A549 (cell line): ENCODE measurements around the gene STRN4. TPM values are rescaled to one million over a fixed set of nuclear protein-coding genes. Genes with fewer than 3 reads are reported as not detected.
A peak's percentile ranks its signal among the peaks of the same experiment; 100 is the strongest.

ENCODE experiments used
- ATAC-seq, 2 experiments: fragments of 200-7000 bp in 1 of 2; fragments of >200 bp in 1 of 2; cut with Nextera tagmentation in 1 of 2; cut with Tn5 transposase in 1 of 2; 3 replicates each; pipeline versions ENCODE4 v1.8.0 to v1.9.1; 2018 to 2020; ENCODE audit warnings: mild to moderate bottlenecking in 1 of 2, moderate library complexity in 1 of 2
- CTCF ChIA-PET: fragments of 300-600 bp; sonication (Branson Sonifier 250); formaldehyde crosslinking; extraction: SDS; loops from one replicate; lab custom pipeline; 2021; ENCODE audit warnings: antibody characterized with exemption, inconsistent platforms; lab: Yijun Ruan, JAX
- POLR2A ChIA-PET: fragments of 350-600 bp; formaldehyde crosslinking; extraction: SDS; loops from one replicate; lab custom pipeline; 2021; ENCODE audit warnings: antibody characterized with exemption, inconsistent platforms; lab: Yijun Ruan, JAX
- DNase-seq, 2 experiments: peaks; one replicate each; pipeline versions ENCODE4 v3.0.0 to v3.0.0-alpha.2; 2011 to 2016; ENCODE audit warnings: low read depth in 1 of 2, low spot score in 1 of 2
- FAIRE-seq: peaks from 2 replicates; lab custom pipeline; 2011; peaks lifted over from hg19 to GRCh38; lab: Jason Lieb, UNC
- H3K27ac ChIP-seq, 2 experiments: fragments of >200 bp; sonication (Bioruptor Twin); formaldehyde crosslinking; 3 replicates each; pipeline ENCODE4 v1.5.1; 2016 to 2017
- H3K4me1 ChIP-seq: fragments of >200 bp; sonication (Bioruptor Twin); formaldehyde crosslinking; 3 replicates; pipeline ENCODE4 v1.6.1; 2016
- H3K4me2 ChIP-seq: fragments of >200 bp; sonication (Bioruptor Twin); formaldehyde crosslinking; 3 replicates; pipeline ENCODE4 v1.6.1; 2016
- H3K4me3 ChIP-seq: fragments of >200 bp; sonication (Bioruptor Twin); formaldehyde crosslinking; 3 replicates; pipeline ENCODE4 v1.5.1; 2016
- H3K9me3 ChIP-seq: fragments of >200 bp; sonication (Bioruptor Twin); formaldehyde crosslinking; 3 replicates; pipeline ENCODE4 v1.6.1; 2016
- ATOH8 ChIP-seq: fragments of 250-450 bp; sonication (Bioruptor Pico); IDR thresholded peaks from 2 replicates; pipeline ENCODE4 v1.5.0; 2020; ENCODE audit warnings: low read depth, mild to moderate bottlenecking, moderate library complexity
- CTCF ChIP-seq: fragments of >200 bp; sonication (Bioruptor Twin); formaldehyde crosslinking; IDR thresholded peaks from 3 replicates; pipeline ENCODE4 v1.5.1; 2016
- ELK1 ChIP-seq: fragments of 150-350 bp; IDR thresholded peaks from 2 replicates; pipeline ENCODE4 v1.6.1; 2014; ENCODE audit warnings: low read depth, mild to moderate bottlenecking, low read length
- ESRRA ChIP-seq: fragments of 150-350 bp; IDR thresholded peaks from 2 replicates; pipeline ENCODE4 v1.6.1; 2014; ENCODE audit warnings: mild to moderate bottlenecking, low read length, borderline replicate concordance
- HDAC2 ChIP-seq: fragments of 200-600 bp; sonication (generic); IDR thresholded peaks from 2 replicates; pipeline ENCODE4 v1.6.1; 2016
- HMGXB4 ChIP-seq: fragments of 250-450 bp; sonication (Bioruptor Pico); IDR thresholded peaks from 2 replicates; pipeline ENCODE4 v1.5.0; 2021; ENCODE audit warnings: mild to moderate bottlenecking, moderate library complexity, borderline replicate concordance
- HOXB5 ChIP-seq: fragments of 250-450 bp; sonication (Bioruptor Pico); IDR thresholded peaks from 2 replicates; pipeline ENCODE4 v1.5.0; 2020; ENCODE audit warnings: mild to moderate bottlenecking, moderate library complexity
- KDM1A ChIP-seq: fragments of 200-600 bp; sonication (generic); IDR thresholded peaks from 2 replicates; pipeline ENCODE4 v1.6.1; 2016; ENCODE audit warnings: low read depth, mild to moderate bottlenecking
- MAX ChIP-seq: IDR thresholded peaks from 2 replicates; pipeline ENCODE4 v1.6.1; 2012
- NR3C1 ChIP-seq: fragments of >200 bp; sonication (Bioruptor Twin); formaldehyde crosslinking; IDR thresholded peaks from 3 replicates; pipeline ENCODE4 v1.6.1; 2017
- PHF8 ChIP-seq: fragments of 200-600 bp; sonication (generic); IDR thresholded peaks from 2 replicates; pipeline ENCODE4 v1.6.1; 2016; ENCODE audit warnings: low read depth, mild to moderate bottlenecking, antibody characterized with exemption, moderate library complexity, borderline replicate concordance
- RAD21 ChIP-seq, 2 experiments: fragments of >200 bp in 1 of 2; sonication (Bioruptor Twin) in 1 of 2; formaldehyde crosslinking in 1 of 2; IDR thresholded peaks in 1 of 2; conservative IDR thresholded peaks in 1 of 2; 2 replicates in 1 of 2; 3 replicates in 1 of 2; pipeline ENCODE4 v1.6.1; 2012 to 2018; ENCODE audit warnings: inconsistent platforms in 1 of 2
- SMC3 ChIP-seq: fragments of >200 bp; sonication (Bioruptor Twin); formaldehyde crosslinking; IDR thresholded peaks from 3 replicates; pipeline ENCODE4 v1.6.1; 2018; ENCODE audit warnings: inconsistent platforms
- USF2 ChIP-seq: fragments of 450-650 bp; IDR thresholded peaks from 2 replicates; pipeline ENCODE4 v1.6.1; 2014; ENCODE audit warnings: antibody characterized with exemption
- ZFP36 ChIP-seq: fragments of 450-650 bp; IDR thresholded peaks from 2 replicates; pipeline ENCODE4 v1.6.1; 2014; ENCODE audit warnings: borderline replicate concordance; ENCODE audit not compliant: partially characterized antibody
- ZNF302 ChIP-seq: fragments of 250-450 bp; sonication (Bioruptor Pico); IDR thresholded peaks from 2 replicates; pipeline ENCODE4 v1.9.0; 2021; ENCODE audit warnings: inconsistent platforms, mild to moderate bottlenecking, moderate library complexity
- WGBS: methylation state at CpG from one replicate; pipeline ENCODE4 v1.1.6; 2017; ENCODE audit errors: missing lambda C conversion rate; 5-methylcytosine and 5-hydroxymethylcytosine counted together
- polyA plus RNA-seq, 4 experiments: library from polyadenylated mRNA; depleted of rRNA in 3 of 4; stranded (reverse); fragments of >200 nt; fragmentation: RNase III in 1 of 4; extraction: RNeasy Plus Mini Kit Qiagen cat#74134 plus additional on column Dnase treatment in 1 of 4; gene quantifications; 2 replicates in 3 of 4; 3 replicates in 1 of 4; pipeline ENCODE4 v1.2.3, GENCODE V29; 2011 to 2017

The STRN4 gene
- polyA plus RNA-seq, 2 of the 4 experiments (the other 2 are of a cell fraction) = 62.8 to 70.0 TPM

GRCh38 chr19:46748325-46749109, 2.3 kb upstream of the STRN4 start:
- WGBS = 71% methylated on average over 21 of the region's 21 CpGs
- ChIA-PET POLR2A (no interaction called here), CTCF (interaction anchor here (0.6 to 28.2 kb wide), 35 partner anchors 10 to 381 kb away, joined by 3 to 1222 read pairs (median 5); partner anchors contain the start of genes AP2S1 and SLC1A5)
- H3K9me3 ChIP-seq = no peaks in the 10 kb centered on the region
- ATAC-seq = peak in 1 of 2 experiments; percentile 50; a peak in 3 of 6 replicates
- FAIRE-seq = no peak
- no peak overlapping the region for H3K4me3 ChIP-seq
- H3K27ac ChIP-seq = no peak overlapping the region
- peaks cover 17% of the 10 kb centered on the region for H3K4me1 ChIP-seq
- peak; percentile 75 to 82 for DNase-seq
- H3K4me2 ChIP-seq = no peak overlapping the region
- no peak for TF ChIP-seq NR3C1
- no peak for TF ChIP-seq ELK1
- no peak for TF ChIP-seq ZFP36
- no peak for TF ChIP-seq ATOH8 (CRISPR knock-in tag)
- no peak for TF ChIP-seq HDAC2
- peak; percentile 49 for TF ChIP-seq SMC3
- peak; percentile 92 for TF ChIP-seq CTCF
- TF ChIP-seq USF2 = no peak
- peak; percentile 45 for TF ChIP-seq MAX
- no peak for TF ChIP-seq HMGXB4 (CRISPR knock-in tag)
- TF ChIP-seq ZNF302 = no peak
- TF ChIP-seq KDM1A = peak; percentile 87
- no peak for TF ChIP-seq HOXB5 (CRISPR knock-in tag)
- TF ChIP-seq RAD21 (conservative IDR thresholded peaks at IDR 0.05 in 1 of 2, IDR thresholded peaks at IDR 0.05 in 1 of 2) = peak; percentile 31 to 54; a peak in 2 of 5 replicates

- ATAC-seq (peak; percentile 57 to 68), DNase-seq (peak in 1 of 2 experiments; percentile 54), FAIRE-seq (no peak)
- Histone ChIP-seq H3K9me3 (no peaks in the 10 kb centered on the region), H3K27ac (peak within 1 kb of the TSS; percentile 99 to 100), H3K4me1 (peaks cover 17% of the 10 kb centered on the region), H3K4me2 (peak within 1 kb of the TSS; percentile 95), H3K4me3 (peak within 1 kb of the TSS; percentile 98)
- CTCF ChIA-PET = interaction anchor here (0.6 to 12.9 kb wide), 8 partner anchors 9 to 246 kb away, joined by 3 to 205 read pairs (median 8); no protein-coding TSS in a partner anchor
- POLR2A ChIA-PET = interaction anchor here (0.6 kb wide), 1 partner anchor 25 kb away, joined by 3 read pairs; no protein-coding TSS in a partner anchor
- TF ChIP-seq HOXB5 (CRISPR knock-in tag) (no peak), MAX (no peak), ESRRA (no peak), PHF8 (peak; percentile 76; the same call in 1 of the 2 replicates)
- WGBS = 1% methylated on average over 19 of the region's 68 CpGs
Measured at GRCh38 chr19:46745521-46746280, 549 bp downstream of the STRN4 start, which contains the start of gene FKRP. FKRP (plus strand) TSS chr19:46746057; CDS start chr19:46755451, 9,394 bp downstream.
